ENCODE data around the gene CIBAR2.

DNA sequence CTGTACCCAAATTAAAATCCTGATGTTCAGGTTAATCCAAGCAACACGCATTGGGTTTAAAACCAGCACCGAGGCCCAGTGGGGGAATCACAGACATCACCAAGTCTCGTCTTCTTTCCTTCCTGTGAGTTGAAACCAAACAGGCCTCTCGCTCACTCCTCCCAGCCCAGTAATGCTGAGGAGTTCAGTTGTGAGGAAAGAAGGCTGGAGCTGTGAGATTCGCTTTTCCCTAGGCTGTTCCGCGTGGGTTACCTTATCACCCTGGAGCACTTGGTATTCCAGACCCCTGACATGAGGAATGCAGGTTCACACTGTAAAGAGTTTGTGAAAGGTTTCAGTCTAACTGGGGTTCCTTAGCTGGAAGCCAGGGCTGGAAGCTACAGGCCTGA is 20.8 kb downstream of the CIBAR2 start:
- TF ChIP-seq, protein P1, sequence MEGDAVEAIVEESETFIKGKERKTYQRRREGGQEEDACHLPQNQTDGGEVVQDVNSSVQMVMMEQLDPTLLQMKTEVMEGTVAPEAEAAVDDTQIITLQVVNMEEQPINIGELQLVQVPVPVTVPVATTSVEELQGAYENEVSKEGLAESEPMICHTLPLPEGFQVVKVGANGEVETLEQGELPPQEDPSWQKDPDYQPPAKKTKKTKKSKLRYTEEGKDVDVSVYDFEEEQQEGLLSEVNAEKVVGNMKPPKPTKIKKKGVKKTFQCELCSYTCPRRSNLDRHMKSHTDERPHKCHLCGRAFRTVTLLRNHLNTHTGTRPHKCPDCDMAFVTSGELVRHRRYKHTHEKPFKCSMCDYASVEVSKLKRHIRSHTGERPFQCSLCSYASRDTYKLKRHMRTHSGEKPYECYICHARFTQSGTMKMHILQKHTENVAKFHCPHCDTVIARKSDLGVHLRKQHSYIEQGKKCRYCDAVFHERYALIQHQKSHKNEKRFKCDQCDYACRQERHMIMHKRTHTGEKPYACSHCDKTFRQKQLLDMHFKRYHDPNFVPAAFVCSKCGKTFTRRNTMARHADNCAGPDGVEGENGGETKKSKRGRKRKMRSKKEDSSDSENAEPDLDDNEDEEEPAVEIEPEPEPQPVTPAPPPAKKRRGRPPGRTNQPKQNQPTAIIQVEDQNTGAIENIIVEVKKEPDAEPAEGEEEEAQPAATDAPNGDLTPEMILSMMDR (IDR thresholded peaks at IDR 0.05 in 8 of 11, conservative IDR thresholded peaks at IDR 0.05 in 3 of 11), result no peak
- no peak for TF ChIP-seq POLR2A (IDR thresholded peaks at IDR 0.05)
